Vagina (tissue), 2 donors: Measurements from ENCODE around the gene MGAT5B. TPM values are rescaled to one million over a fixed set of nuclear protein-coding genes. Genes with fewer than 3 reads are reported as not detected.

Source experiments
- DNase-seq, 2 donors: peaks; one replicate each; pipeline ENCODE4 v3.0.0-alpha.2; 2017; ENCODE audit errors: extremely low spot score in 2 of 2
- H3K27ac ChIP-seq: fragments of 200-600 bp; sonication (generic); one replicate; pipeline ENCODE4 v1.5.1; 2019
- H3K27me3 ChIP-seq: fragments of 200-600 bp; sonication (generic); one replicate; pipeline ENCODE4 v1.5.1; 2019
- H3K36me3 ChIP-seq, 2 donors: fragments of 200-600 bp; sonication (generic); one replicate each; pipeline ENCODE4 v1.5.1; 2017 to 2019
- H3K4me1 ChIP-seq: fragments of 200-600 bp; sonication (generic); one replicate; pipeline ENCODE4 v1.5.1; 2019
- H3K4me3 ChIP-seq, 2 donors: fragments of 200-600 bp; sonication (generic); 1 replicate in 1 of 2; 2 replicates in 1 of 2; pipeline ENCODE4 v1.5.1; 2016 to 2019
- H3K9me3 ChIP-seq: fragments of 200-600 bp; sonication (generic); one replicate; pipeline ENCODE4 v1.5.1; 2019
- POLR2A ChIP-seq, 2 donors: fragments of 450-650 bp; IDR thresholded peaks; one replicate each; pipeline ENCODE4 v1.6.1; 2017; ENCODE audit warnings: antibody characterized with exemption in 2 of 2, mild to moderate bottlenecking in 2 of 2, moderate library complexity in 2 of 2
- POLR2AphosphoS5 ChIP-seq, 2 donors: sonication (generic); formaldehyde crosslinking; IDR thresholded peaks; one replicate each; pipeline ENCODE4 v1.9.0; 2017; ENCODE audit warnings: antibody characterized with exemption in 2 of 2, mild to moderate bottlenecking in 2 of 2, low read depth in 1 of 2; ENCODE audit not compliant: insufficient read depth in 1 of 2
- intact Hi-C: fragments of 100-400 bp; cut with DNase I; formaldehyde crosslinking; loops from one replicate; pipeline ENCODE4 v1.15.1; 2023
- total RNA-seq: library from RNA; depleted of rRNA; stranded (reverse); fragments of >200 nt; gene quantifications from one replicate; pipeline ENCODE4 v1.2.3, GENCODE V29; 2016
- TF ChIP-seq, protein P1 (sequence below), 3 experiments: fragments of 450-650 bp in 2 of 3; fragments of 200-600 bp in 1 of 3; sonication (generic) in 1 of 3; IDR thresholded peaks; one replicate each; pipeline ENCODE4 v1.5.1; 2017 to 2019; ENCODE audit warnings: antibody characterized with exemption in 3 of 3, mild to moderate bottlenecking in 2 of 3, moderate library complexity in 2 of 3

Gene MGAT5B
- total RNA-seq, 1 donor from 2014 or later: 0.49 TPM

DNA sequence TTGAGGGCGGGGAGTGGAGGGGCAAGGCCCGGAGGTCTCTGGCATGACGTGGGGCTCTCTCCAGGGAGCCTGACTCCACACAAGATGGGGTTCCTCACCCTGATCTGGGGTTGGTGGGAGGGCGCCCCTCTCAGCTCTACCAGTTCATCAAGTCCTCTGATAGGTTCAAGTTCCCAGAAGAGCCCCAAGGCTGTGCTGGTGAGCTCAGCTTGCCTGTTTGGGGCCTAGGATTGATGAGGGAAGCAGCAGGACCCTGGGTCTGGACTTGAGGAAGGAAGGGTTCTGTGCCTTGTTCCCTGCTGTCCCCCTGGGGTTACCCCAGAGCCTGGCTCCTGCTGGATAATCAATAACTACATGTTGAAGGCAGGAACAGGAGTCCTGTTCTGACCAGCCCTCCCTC lies 3.5 kb downstream of the MGAT5B start:
- TF ChIP-seq, protein P1, sequence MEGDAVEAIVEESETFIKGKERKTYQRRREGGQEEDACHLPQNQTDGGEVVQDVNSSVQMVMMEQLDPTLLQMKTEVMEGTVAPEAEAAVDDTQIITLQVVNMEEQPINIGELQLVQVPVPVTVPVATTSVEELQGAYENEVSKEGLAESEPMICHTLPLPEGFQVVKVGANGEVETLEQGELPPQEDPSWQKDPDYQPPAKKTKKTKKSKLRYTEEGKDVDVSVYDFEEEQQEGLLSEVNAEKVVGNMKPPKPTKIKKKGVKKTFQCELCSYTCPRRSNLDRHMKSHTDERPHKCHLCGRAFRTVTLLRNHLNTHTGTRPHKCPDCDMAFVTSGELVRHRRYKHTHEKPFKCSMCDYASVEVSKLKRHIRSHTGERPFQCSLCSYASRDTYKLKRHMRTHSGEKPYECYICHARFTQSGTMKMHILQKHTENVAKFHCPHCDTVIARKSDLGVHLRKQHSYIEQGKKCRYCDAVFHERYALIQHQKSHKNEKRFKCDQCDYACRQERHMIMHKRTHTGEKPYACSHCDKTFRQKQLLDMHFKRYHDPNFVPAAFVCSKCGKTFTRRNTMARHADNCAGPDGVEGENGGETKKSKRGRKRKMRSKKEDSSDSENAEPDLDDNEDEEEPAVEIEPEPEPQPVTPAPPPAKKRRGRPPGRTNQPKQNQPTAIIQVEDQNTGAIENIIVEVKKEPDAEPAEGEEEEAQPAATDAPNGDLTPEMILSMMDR (IDR thresholded peaks at IDR 0.05): no peak
- TF ChIP-seq POLR2AphosphoS5 (IDR thresholded peaks at IDR 0.05; ENCODE audit: insufficient read depth in 1 of 2, low read depth in 1 of 2): no peak
- no peak for TF ChIP-seq POLR2A (IDR thresholded peaks at IDR 0.05)
- no peak overlapping the region for H3K4me3 ChIP-seq
- H3K36me3 ChIP-seq: no peaks in the 10 kb centered on the region
- H3K4me1 ChIP-seq: peaks cover 17% of the 10 kb centered on the region
- intact Hi-C loops: no loop called here
- DNase-seq: no peak
- H3K27ac ChIP-seq: no peak overlapping the region
- H3K27me3 ChIP-seq: peaks cover 9% of the 10 kb centered on the region
- no peaks in the 10 kb centered on the region for H3K9me3 ChIP-seq

DNA sequence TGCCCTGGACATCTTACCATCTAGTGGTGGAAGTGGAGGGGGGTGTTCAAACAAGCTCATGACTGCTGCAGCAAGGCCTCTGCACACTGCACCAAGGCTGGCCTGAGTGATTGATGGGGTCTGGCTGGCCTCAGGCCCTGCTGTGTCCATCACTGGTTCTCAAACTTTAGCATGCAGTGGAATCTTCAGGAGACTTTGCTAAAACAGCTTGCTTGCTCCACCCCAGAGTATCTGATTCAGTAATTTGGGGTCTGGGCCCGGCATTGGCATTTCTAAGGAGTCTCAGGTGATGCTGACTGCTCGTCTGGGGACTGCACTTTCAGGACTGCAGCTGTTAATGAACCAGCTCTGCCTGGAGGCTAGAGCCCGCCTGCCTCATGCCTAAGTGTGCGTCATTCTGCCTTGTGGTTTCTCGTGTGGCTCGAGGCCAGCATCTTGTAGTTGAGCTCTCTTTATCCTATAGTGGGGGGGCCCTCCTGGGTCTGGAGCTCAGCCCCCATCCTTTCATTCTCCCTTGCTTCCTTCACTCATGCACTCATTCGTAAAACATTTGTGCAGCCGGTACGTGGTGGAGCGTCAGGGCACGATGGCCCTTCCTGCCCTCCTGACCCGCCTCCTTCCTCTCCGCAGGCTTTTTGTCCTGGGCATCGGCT lies 4.1 kb downstream of the MGAT5B start:
- no peak for DNase-seq
- H3K27me3 ChIP-seq: peaks cover 9% of the 10 kb centered on the region
- no peaks in the 10 kb centered on the region for H3K9me3 ChIP-seq
- H3K27ac ChIP-seq: no peak overlapping the region
- no peaks in the 10 kb centered on the region for H3K36me3 ChIP-seq
- peaks cover 17% of the 10 kb centered on the region for H3K4me1 ChIP-seq
- TF ChIP-seq POLR2AphosphoS5 (IDR thresholded peaks at IDR 0.05; ENCODE audit: insufficient read depth in 1 of 2, low read depth in 1 of 2): no peak
- TF ChIP-seq, protein P1 (IDR thresholded peaks at IDR 0.05): no peak
- no peak for TF ChIP-seq POLR2A (IDR thresholded peaks at IDR 0.05)
- H3K4me3 ChIP-seq: no peak overlapping the region
- intact Hi-C loops: no loop called here

DNA sequence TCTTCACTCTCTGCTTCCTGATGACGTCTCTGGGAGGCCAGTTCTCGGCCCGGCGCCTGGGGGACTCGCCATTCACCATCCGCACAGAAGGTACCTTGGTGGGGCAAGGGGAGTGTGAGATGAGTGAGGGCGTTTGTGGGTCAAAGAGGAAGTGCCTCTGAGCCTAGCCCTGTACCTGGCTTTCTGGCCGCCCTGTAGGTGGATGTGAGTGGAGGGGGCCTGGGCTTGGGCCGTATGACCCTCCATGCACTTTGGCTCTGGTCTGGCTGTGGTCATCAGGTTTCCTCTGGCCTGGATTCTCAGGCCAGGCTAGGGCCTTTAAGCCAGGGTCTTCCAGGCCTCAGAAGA lies 4.6 kb downstream of the MGAT5B start:
- no peak for TF ChIP-seq POLR2AphosphoS5 (IDR thresholded peaks at IDR 0.05; ENCODE audit: insufficient read depth in 1 of 2, low read depth in 1 of 2)
- TF ChIP-seq POLR2A (IDR thresholded peaks at IDR 0.05): no peak
- TF ChIP-seq, protein P1 (IDR thresholded peaks at IDR 0.05): no peak
- intact Hi-C loops: no loop called here
- Histone ChIP-seq H3K27me3 (peaks cover 9% of the 10 kb centered on the region), H3K36me3 (no peaks in the 10 kb centered on the region), H3K4me1 (peaks cover 15% of the 10 kb centered on the region), H3K4me3 (no peak overlapping the region), H3K27ac (no peak overlapping the region), H3K9me3 (no peaks in the 10 kb centered on the region)
- DNase-seq: no peak

DNA sequence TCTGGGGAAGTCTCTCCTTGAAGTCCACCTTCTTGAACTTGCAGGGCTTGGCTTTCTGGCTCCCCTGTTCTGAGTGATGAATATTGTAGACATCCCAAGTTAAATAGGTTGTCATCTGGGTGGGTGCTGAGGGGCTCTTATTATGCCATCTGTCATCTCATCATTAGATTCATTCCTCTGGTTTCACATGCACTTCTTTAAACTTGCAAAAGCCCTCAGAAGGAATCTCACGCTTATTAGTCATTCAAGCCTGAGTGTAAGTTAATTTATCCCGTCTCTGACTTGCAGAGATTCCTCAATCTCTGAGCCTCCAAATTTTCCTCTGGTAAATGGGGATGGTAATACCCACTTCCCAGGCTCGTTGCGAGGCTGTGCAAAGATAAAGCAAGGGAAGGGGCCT lies 5.7 kb downstream of the MGAT5B start:
- no peak for DNase-seq
- Histone ChIP-seq H3K9me3 (no peaks in the 10 kb centered on the region), H3K27ac (no peak overlapping the region), H3K36me3 (no peaks in the 10 kb centered on the region), H3K4me1 (peaks cover 10% of the 10 kb centered on the region), H3K27me3 (peaks cover 9% of the 10 kb centered on the region), H3K4me3 (no peak overlapping the region)
- TF ChIP-seq POLR2A (IDR thresholded peaks at IDR 0.05): no peak
- TF ChIP-seq, protein P1 (IDR thresholded peaks at IDR 0.05): no peak
- no peak for TF ChIP-seq POLR2AphosphoS5 (IDR thresholded peaks at IDR 0.05; ENCODE audit: insufficient read depth in 1 of 2, low read depth in 1 of 2)
- intact Hi-C loops: no loop called here

DNA sequence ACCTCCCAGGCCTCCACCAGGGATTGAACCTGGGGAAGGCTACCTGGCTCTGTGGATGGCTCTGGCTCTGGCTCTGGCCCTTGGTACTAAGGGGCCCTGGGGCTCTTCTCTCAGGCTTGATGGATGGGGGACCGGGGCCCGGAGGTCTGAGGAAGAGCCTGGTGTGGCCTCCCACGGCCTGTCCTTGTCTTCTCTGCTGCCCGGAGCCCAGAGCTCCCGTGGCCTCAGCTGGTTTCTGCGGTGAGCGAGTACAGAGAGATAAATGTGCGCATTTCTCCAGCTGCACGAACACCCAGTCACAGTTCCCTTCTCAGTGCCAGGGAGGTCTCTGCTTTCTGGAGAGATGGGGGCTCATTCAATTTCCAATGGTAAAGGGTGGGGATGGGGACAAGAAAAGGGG lies 9.2 kb downstream of the MGAT5B start:
- no peak for DNase-seq
- Histone ChIP-seq H3K9me3 (no peaks in the 10 kb centered on the region), H3K36me3 (no peaks in the 10 kb centered on the region), H3K4me1 (no peaks in the 10 kb centered on the region), H3K4me3 (no peak overlapping the region), H3K27ac (no peak overlapping the region), H3K27me3 (no peaks in the 10 kb centered on the region)
- intact Hi-C loops: no loop called here
- no peak for TF ChIP-seq POLR2A (IDR thresholded peaks at IDR 0.05)
- TF ChIP-seq, protein P1 (IDR thresholded peaks at IDR 0.05): no peak
- no peak for TF ChIP-seq POLR2AphosphoS5 (IDR thresholded peaks at IDR 0.05; ENCODE audit: insufficient read depth in 1 of 2, low read depth in 1 of 2)
